Body of pancreas (tissue), 4 donors: ENCODE results near the gene DTX4.

Source experiments
- CTCF ChIP-seq, 7 experiments: fragments of 450-650 bp in 4 of 7; fragments of 200-600 bp in 3 of 7; sonication (generic) in 3 of 7; IDR thresholded peaks; one replicate each; pipeline ENCODE4 v1.5.1; 2016 to 2019; ENCODE audit warnings: antibody characterized with exemption in 7 of 7
- POLR2A ChIP-seq, 3 donors: fragments of 450-650 bp; IDR thresholded peaks; one replicate each; pipeline ENCODE4 v1.6.1; 2016; ENCODE audit warnings: antibody characterized with exemption in 3 of 3, mild to moderate bottlenecking in 2 of 3

- TF ChIP-seq CTCF (IDR thresholded peaks at IDR 0.05) = peak in 3 of 7 experiments; percentile 10 to 23 (median 15)
- TF ChIP-seq POLR2A (IDR thresholded peaks at IDR 0.05) = no peak
Measured at GRCh38 chr11:59201353-59201752, 29.4 kb downstream of the DTX4 start.
